ACC112 (cell line): Measurements from ENCODE around the gene GUCY2D.

Experiments
- H2AFZ ChIP-seq: fragments of 200-600 bp; sonication (generic); one replicate; pipeline ENCODE4 v1.6.0; 2017; ENCODE audit warnings: antibody characterized with exemption, low read length; ENCODE audit not compliant: unreplicated experiment
- H3K27ac ChIP-seq: fragments of 200-600 bp; sonication (generic); 2 replicates; pipeline ENCODE4 v1.5.1; 2014; ENCODE audit warnings: low read depth, mild to moderate bottlenecking, antibody characterized with exemption, low read length, moderate library complexity
- H3K27me3 ChIP-seq: fragments of 200-600 bp; sonication (generic); 2 replicates; pipeline ENCODE4 v1.6.1; 2014; ENCODE audit warnings: mild to moderate bottlenecking, antibody characterized with exemption, low read length, moderate library complexity, mixed read lengths; ENCODE audit not compliant: insufficient read depth
- H3K36me3 ChIP-seq: fragments of 200-600 bp; sonication (generic); 2 replicates; pipeline ENCODE4 v1.6.1; 2016; ENCODE audit warnings: mild to moderate bottlenecking, antibody characterized with exemption, low read length, moderate library complexity, mixed read lengths; ENCODE audit not compliant: insufficient read depth
- H3K4me1 ChIP-seq: fragments of 200-600 bp; sonication (generic); one replicate; pipeline ENCODE4 v1.6.1; 2016; ENCODE audit warnings: low read length, mixed read lengths; ENCODE audit not compliant: insufficient read depth, unreplicated experiment, control insufficient read depth
- H3K4me3 ChIP-seq: fragments of 200-600 bp; sonication (generic); 2 replicates; pipeline ENCODE4 v1.5.1; 2014; ENCODE audit warnings: mild to moderate bottlenecking, low read depth, low read length
- H3K79me2 ChIP-seq: fragments of 200-600 bp; sonication (generic); one replicate; pipeline ENCODE4 v1.6.0; 2016; ENCODE audit warnings: low read length; ENCODE audit not compliant: control insufficient read depth, unreplicated experiment, insufficient read depth

Gene GUCY2D

GRCh38 chr17:7974638-7975131 is 27.7 kb upstream of the GUCY2D start:
- H3K4me1 ChIP-seq: no peaks in the 10 kb centered on the region
- no peaks in the 10 kb centered on the region for H3K27me3 ChIP-seq
- H3K79me2 ChIP-seq: no peaks in the 10 kb centered on the region
- no peak overlapping the region for H3K4me3 ChIP-seq
- no peaks in the 10 kb centered on the region for H3K36me3 ChIP-seq
- no peak overlapping the region for H3K27ac ChIP-seq
- H2AFZ ChIP-seq: no peak overlapping the region

DNA sequence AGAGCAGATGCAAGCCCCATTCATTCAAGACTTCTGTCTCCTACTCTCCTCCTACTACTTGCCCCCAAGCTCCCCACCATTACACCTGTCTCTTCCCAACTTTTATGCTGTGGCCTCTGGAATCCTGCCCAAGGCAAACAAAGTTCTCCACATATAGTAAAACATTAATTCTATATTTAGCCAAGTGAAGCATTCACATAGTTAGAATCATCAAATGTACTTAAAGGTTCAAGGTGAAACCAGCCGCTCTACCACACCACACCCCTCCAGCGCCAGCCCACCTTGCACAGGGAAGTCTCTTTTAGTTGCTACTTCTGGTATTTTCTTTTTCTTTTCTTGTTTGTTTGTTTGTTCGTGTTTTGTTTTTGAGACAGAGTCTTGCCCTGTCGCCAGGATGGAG is 25.4 kb upstream of the GUCY2D start:
- Histone ChIP-seq H3K4me3 (no peak overlapping the region), H3K27me3 (no peaks in the 10 kb centered on the region), H2AFZ (no peak overlapping the region), H3K4me1 (peaks cover 7% of the 10 kb centered on the region), H3K36me3 (no peaks in the 10 kb centered on the region), H3K27ac (no peak overlapping the region), H3K79me2 (no peaks in the 10 kb centered on the region)

- no peak overlapping the region for H3K4me3 ChIP-seq
- no peaks in the 10 kb centered on the region for H3K79me2 ChIP-seq
- no peak overlapping the region for H3K27ac ChIP-seq
- peaks cover 7% of the 10 kb centered on the region for H3K4me1 ChIP-seq
- H2AFZ ChIP-seq: no peak overlapping the region
- no peaks in the 10 kb centered on the region for H3K27me3 ChIP-seq
- H3K36me3 ChIP-seq: no peaks in the 10 kb centered on the region
Measured at GRCh38 chr17:7977805-7978204, 24.6 kb upstream of the GUCY2D start.

DNA sequence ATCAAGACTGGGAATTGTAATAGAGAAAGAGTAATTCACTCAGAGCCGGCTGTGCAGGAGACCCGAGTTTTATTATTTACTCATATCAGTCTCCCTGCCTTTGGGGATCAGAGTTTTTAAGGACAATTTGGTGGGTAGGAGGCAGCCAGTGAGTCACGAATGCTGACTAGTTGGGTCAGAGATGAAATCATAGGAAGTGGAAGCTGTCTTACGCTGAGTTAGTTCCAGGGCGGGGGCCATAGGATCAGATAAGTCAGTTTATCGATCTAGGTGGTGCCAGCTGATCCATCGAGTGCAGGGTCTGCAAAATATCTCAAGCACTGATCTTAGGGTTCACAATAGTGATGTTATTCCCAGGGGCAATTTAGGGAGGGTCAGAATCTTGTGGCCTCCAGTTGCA is 20.2 kb upstream of the GUCY2D start:
- H3K27me3 ChIP-seq: no peaks in the 10 kb centered on the region
- H3K79me2 ChIP-seq: no peaks in the 10 kb centered on the region
- peak overlapping the region; percentile 26 for H2AFZ ChIP-seq
- peak overlapping the region; percentile 38 for H3K4me3 ChIP-seq
- H3K36me3 ChIP-seq: no peaks in the 10 kb centered on the region
- peaks cover 7% of the 10 kb centered on the region for H3K4me1 ChIP-seq
- H3K27ac ChIP-seq: peak overlapping the region; percentile 40

GRCh38 chr17:7982666-7983065 is 19.7 kb upstream of the GUCY2D start:
- peak overlapping the region; percentile 40 for H3K27ac ChIP-seq
- peak overlapping the region; percentile 38 for H3K4me3 ChIP-seq
- no peaks in the 10 kb centered on the region for H3K36me3 ChIP-seq
- peaks cover 7% of the 10 kb centered on the region for H3K4me1 ChIP-seq
- H3K79me2 ChIP-seq: no peaks in the 10 kb centered on the region
- H3K27me3 ChIP-seq: no peaks in the 10 kb centered on the region
- H2AFZ ChIP-seq: peak overlapping the region; percentile 26

GRCh38 chr17:7984904-7985303 is 17.5 kb upstream of the GUCY2D start:
- Histone ChIP-seq H3K27me3 (no peaks in the 10 kb centered on the region), H3K79me2 (no peaks in the 10 kb centered on the region), H3K36me3 (no peaks in the 10 kb centered on the region), H3K27ac (no peak overlapping the region), H3K4me3 (no peak overlapping the region), H2AFZ (no peak overlapping the region), H3K4me1 (peaks cover 7% of the 10 kb centered on the region)

DNA sequence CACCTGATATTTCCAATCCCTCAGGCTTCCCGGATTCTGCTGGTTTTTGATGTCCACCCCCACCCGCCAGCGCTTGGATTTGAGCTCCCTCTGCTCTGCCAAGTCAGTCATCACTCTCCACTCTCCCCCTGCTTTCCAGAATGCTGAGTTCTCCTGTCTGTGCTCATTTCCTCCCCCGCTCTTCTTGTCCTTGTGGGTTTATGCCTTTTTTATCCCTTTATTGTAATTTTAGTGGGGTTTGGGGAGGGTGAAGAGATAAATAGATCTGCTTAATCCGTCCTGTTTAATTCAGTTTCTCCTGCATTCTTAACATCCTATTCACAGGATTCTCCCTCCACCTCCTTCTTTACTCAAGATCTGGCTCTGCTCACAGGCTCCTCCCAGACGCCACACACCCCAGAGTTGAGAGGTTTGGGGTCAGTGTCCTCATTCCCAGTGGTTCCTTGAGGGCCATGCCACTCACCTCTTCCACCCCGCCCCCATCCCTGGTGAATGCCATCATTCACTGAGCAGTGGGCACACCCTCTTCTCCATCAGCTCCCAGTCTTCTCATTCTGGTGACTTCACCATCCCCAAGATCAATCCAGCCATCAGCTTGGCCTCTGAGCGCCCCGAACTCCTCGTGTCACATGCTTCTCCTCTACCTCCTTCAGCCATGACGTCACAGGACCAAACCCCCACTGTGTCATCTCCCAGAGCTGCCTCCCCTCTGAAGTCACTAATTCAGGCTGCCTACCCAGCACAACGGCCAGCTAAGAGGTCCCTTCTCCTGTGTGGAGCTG is 15.1 kb upstream of the GUCY2D start:
- Histone ChIP-seq H3K27me3 (no peaks in the 10 kb centered on the region), H3K4me3 (no peak overlapping the region), H3K36me3 (no peaks in the 10 kb centered on the region), H3K27ac (no peak overlapping the region), H3K79me2 (no peaks in the 10 kb centered on the region), H2AFZ (no peak overlapping the region), H3K4me1 (no peaks in the 10 kb centered on the region)

- H2AFZ ChIP-seq: peak overlapping the region; percentile 4
- H3K4me3 ChIP-seq: no peak overlapping the region
- no peak overlapping the region for H3K27ac ChIP-seq
- H3K79me2 ChIP-seq: no peaks in the 10 kb centered on the region
- no peaks in the 10 kb centered on the region for H3K4me1 ChIP-seq
- H3K36me3 ChIP-seq: no peaks in the 10 kb centered on the region
- no peaks in the 10 kb centered on the region for H3K27me3 ChIP-seq
Measured at GRCh38 chr17:7988750-7989178, 13.7 kb upstream of the GUCY2D start.

DNA sequence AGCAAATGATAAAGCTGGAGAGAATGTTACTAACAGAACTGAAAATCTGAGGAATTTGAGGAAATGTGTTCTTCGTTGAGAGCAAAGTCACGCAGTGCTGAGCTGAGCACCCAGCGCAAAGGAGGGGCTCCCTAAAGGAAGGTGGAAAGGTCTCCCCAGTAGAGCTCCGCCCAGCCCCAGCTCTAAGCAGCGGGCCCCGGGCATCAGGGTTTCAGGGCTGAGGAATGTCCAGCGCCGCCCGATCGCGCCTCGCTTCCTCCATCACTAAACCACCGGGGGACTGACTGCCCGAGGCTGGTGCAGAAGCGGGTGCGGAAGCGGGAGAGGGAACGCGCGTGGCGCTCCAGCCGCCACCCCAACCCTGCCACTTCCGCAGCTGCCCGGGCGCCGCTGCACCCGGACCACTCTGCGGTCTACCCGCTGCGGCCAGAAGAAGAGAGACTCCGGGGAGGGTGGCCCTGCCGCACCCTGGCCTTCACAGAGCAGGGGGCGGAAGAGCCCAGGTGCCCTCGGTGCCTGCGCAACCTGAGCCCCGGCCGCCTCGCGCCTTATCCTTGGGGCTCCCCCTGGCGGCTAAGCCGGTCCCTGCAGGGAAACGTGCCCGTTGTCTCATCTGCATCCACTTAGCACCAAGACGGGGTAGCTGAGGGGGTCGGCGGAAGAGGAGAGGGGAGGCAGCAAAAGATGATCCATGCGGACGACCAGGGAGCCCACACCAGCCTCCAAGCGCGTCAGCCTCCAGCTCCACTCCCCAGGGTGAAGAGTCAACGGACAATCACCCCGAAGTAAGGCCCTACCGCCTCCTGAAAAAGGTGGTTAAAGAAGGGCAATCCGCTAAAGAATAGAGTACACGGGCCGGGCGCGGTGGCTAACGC is 12.4 kb upstream of the GUCY2D start:
- peak overlapping the region; percentile 88 for H2AFZ ChIP-seq
- H3K27me3 ChIP-seq: no peaks in the 10 kb centered on the region
- H3K79me2 ChIP-seq: no peaks in the 10 kb centered on the region
- no peaks in the 10 kb centered on the region for H3K4me1 ChIP-seq
- peak overlapping the region; percentile 85 for H3K4me3 ChIP-seq
- H3K27ac ChIP-seq: no peak overlapping the region
- H3K36me3 ChIP-seq: no peaks in the 10 kb centered on the region

- H3K27me3 ChIP-seq: no peaks in the 10 kb centered on the region
- no peaks in the 10 kb centered on the region for H3K4me1 ChIP-seq
Measured at GRCh38 chr17:7992516-7992915, 9.9 kb upstream of the GUCY2D start.

More at GRCh38 chr17:7992516-7992915, 9.9 kb upstream of the GUCY2D start:
- no peaks in the 10 kb centered on the region for H3K36me3 ChIP-seq
- no peak overlapping the region for H3K4me3 ChIP-seq
- no peak overlapping the region for H2AFZ ChIP-seq
- H3K79me2 ChIP-seq: no peaks in the 10 kb centered on the region
- no peak overlapping the region for H3K27ac ChIP-seq
